Bronchial epithelial cell (primary cell): ENCODE data around the gene SP2. TPM values are rescaled to one million over a fixed set of nuclear protein-coding genes. Genes with fewer than 3 reads are reported as not detected.
A peak's percentile ranks its signal among the peaks of the same experiment; 100 is the strongest.
"Not testable (repeated sequence)": the region's sequence is repeated elsewhere in the genome, so short reads cannot be mapped to it uniquely, and the experiment has no call there.

ENCODE experiments used
- DNase-seq: peaks from one replicate; pipeline ENCODE4 v3.0.0-alpha.2; 2010; ENCODE audit warnings: low read depth
- FAIRE-seq: peaks from 2 replicates; lab custom pipeline; 2011; peaks lifted over from hg19 to GRCh38; lab: Jason Lieb, UNC
- H3K27me3 ChIP-seq: 2 replicates; pipeline ENCODE4 v1.5.1; 2011; ENCODE audit warnings: low read length; ENCODE audit not compliant: control insufficient read depth, insufficient read depth
- H3K36me3 ChIP-seq: 2 replicates; pipeline ENCODE4 v1.5.1; 2011; ENCODE audit warnings: low read length; ENCODE audit not compliant: control insufficient read depth, insufficient read depth
- H3K4me3 ChIP-seq: 2 replicates; pipeline ENCODE4 v1.5.1; 2011; ENCODE audit warnings: mild to moderate bottlenecking, low read depth, low read length, control low read depth
- CTCF ChIP-seq: IDR thresholded peaks from 2 replicates; pipeline ENCODE4 v1.5.1; 2011; ENCODE audit warnings: mild to moderate bottlenecking, moderate library complexity, low read length, control low read depth, inconsistent platforms; ENCODE audit not compliant: insufficient read depth, severe bottlenecking
- total RNA-seq: library from RNA; depleted of rRNA; stranded (reverse); fragments of >200 nt; gene quantifications from 2 replicates; pipeline ENCODE4 v1.2.1, GENCODE V29; 2014

The SP2 gene
- total RNA-seq, 1 donor from 2014 or later = 1.1 TPM

GRCh38 chr17:47915776-47916398 is 19.9 kb downstream of the SP2 start:
- FAIRE-seq (peak; percentile 43), DNase-seq (peak; percentile 34)
- H3K36me3 ChIP-seq = no peaks in the 10 kb centered on the region

GRCh38 chr17:47916489-47917208 is 20.6 kb downstream of the SP2 start:
- H3K27me3 ChIP-seq = no peaks in the 10 kb centered on the region
- no peak for FAIRE-seq

More at GRCh38 chr17:47915776-47916398, 19.9 kb downstream of the SP2 start:
- no peak for TF ChIP-seq CTCF
- Histone ChIP-seq H3K4me3 (no peak overlapping the region), H3K27me3 (no peaks in the 10 kb centered on the region)

GRCh38 chr17:47917581-47917980 is 21.5 kb downstream of the SP2 start:
- TF ChIP-seq CTCF = no peak
- peaks cover under 1% of the 10 kb centered on the region for H3K36me3 ChIP-seq
- no peak overlapping the region for H3K4me3 ChIP-seq
- FAIRE-seq (no peak), DNase-seq (no peak)
- no peaks in the 10 kb centered on the region for H3K27me3 ChIP-seq

More at GRCh38 chr17:47916489-47917208, 20.6 kb downstream of the SP2 start:
- H3K4me3 ChIP-seq = no peak overlapping the region
- no peak for DNase-seq
- TF ChIP-seq CTCF = no peak
- no peaks in the 10 kb centered on the region for H3K36me3 ChIP-seq

GRCh38 chr17:47918006-47918405 is 22.0 kb downstream of the SP2 start:
- Histone ChIP-seq H3K27me3 (no peaks in the 10 kb centered on the region), H3K4me3 (no peak overlapping the region), H3K36me3 (peaks cover 4% of the 10 kb centered on the region)
- DNase-seq (peak; percentile 44), FAIRE-seq (no peak)
- no peak for TF ChIP-seq CTCF

- Histone ChIP-seq H3K36me3 (peaks cover 9% of the 10 kb centered on the region), H3K27me3 (no peaks in the 10 kb centered on the region), H3K4me3 (no peak overlapping the region)
- TF ChIP-seq CTCF = no peak
- no peak for FAIRE-seq
- DNase-seq = no peak
Observed at GRCh38 chr17:47918991-47919390, 23.0 kb downstream of the SP2 start.

- FAIRE-seq, H3K4me3 ChIP-seq, DNase-seq, H3K27me3 ChIP-seq, H3K36me3 ChIP-seq: not testable (repeated sequence)
Observed at GRCh38 chr17:47919889-47920288, 23.9 kb downstream of the SP2 start.
